Vagina (tissue), 2 donors: ENCODE results near the gene MEIKIN. TPM values are rescaled to one million over a fixed set of nuclear protein-coding genes. Genes with fewer than 3 reads are reported as not detected.

ENCODE experiments used
- DNase-seq, 2 donors: peaks; one replicate each; pipeline ENCODE4 v3.0.0-alpha.2; 2017; ENCODE audit errors: extremely low spot score in 2 of 2
- H3K27ac ChIP-seq: fragments of 200-600 bp; sonication (generic); one replicate; pipeline ENCODE4 v1.5.1; 2019
- H3K27me3 ChIP-seq: fragments of 200-600 bp; sonication (generic); one replicate; pipeline ENCODE4 v1.5.1; 2019
- H3K36me3 ChIP-seq, 2 donors: fragments of 200-600 bp; sonication (generic); one replicate each; pipeline ENCODE4 v1.5.1; 2017 to 2019
- H3K4me1 ChIP-seq: fragments of 200-600 bp; sonication (generic); one replicate; pipeline ENCODE4 v1.5.1; 2019
- H3K4me3 ChIP-seq, 2 donors: fragments of 200-600 bp; sonication (generic); 1 replicate in 1 of 2; 2 replicates in 1 of 2; pipeline ENCODE4 v1.5.1; 2016 to 2019
- H3K9me3 ChIP-seq: fragments of 200-600 bp; sonication (generic); one replicate; pipeline ENCODE4 v1.5.1; 2019
- POLR2A ChIP-seq, 2 donors: fragments of 450-650 bp; IDR thresholded peaks; one replicate each; pipeline ENCODE4 v1.6.1; 2017; ENCODE audit warnings: antibody characterized with exemption in 2 of 2, mild to moderate bottlenecking in 2 of 2, moderate library complexity in 2 of 2
- POLR2AphosphoS5 ChIP-seq, 2 donors: sonication (generic); formaldehyde crosslinking; IDR thresholded peaks; one replicate each; pipeline ENCODE4 v1.9.0; 2017; ENCODE audit warnings: antibody characterized with exemption in 2 of 2, mild to moderate bottlenecking in 2 of 2, low read depth in 1 of 2; ENCODE audit not compliant: insufficient read depth in 1 of 2
- intact Hi-C: fragments of 100-400 bp; cut with DNase I; formaldehyde crosslinking; loops from one replicate; pipeline ENCODE4 v1.15.1; 2023
- total RNA-seq: library from RNA; depleted of rRNA; stranded (reverse); fragments of >200 nt; gene quantifications from one replicate; pipeline ENCODE4 v1.2.3, GENCODE V29; 2016
- TF ChIP-seq, protein P1 (sequence below), 3 experiments: fragments of 450-650 bp in 2 of 3; fragments of 200-600 bp in 1 of 3; sonication (generic) in 1 of 3; IDR thresholded peaks; one replicate each; pipeline ENCODE4 v1.5.1; 2017 to 2019; ENCODE audit warnings: antibody characterized with exemption in 3 of 3, mild to moderate bottlenecking in 2 of 3, moderate library complexity in 2 of 3

The MEIKIN gene
- total RNA-seq, 1 donor from 2014 or later = not detected

DNA sequence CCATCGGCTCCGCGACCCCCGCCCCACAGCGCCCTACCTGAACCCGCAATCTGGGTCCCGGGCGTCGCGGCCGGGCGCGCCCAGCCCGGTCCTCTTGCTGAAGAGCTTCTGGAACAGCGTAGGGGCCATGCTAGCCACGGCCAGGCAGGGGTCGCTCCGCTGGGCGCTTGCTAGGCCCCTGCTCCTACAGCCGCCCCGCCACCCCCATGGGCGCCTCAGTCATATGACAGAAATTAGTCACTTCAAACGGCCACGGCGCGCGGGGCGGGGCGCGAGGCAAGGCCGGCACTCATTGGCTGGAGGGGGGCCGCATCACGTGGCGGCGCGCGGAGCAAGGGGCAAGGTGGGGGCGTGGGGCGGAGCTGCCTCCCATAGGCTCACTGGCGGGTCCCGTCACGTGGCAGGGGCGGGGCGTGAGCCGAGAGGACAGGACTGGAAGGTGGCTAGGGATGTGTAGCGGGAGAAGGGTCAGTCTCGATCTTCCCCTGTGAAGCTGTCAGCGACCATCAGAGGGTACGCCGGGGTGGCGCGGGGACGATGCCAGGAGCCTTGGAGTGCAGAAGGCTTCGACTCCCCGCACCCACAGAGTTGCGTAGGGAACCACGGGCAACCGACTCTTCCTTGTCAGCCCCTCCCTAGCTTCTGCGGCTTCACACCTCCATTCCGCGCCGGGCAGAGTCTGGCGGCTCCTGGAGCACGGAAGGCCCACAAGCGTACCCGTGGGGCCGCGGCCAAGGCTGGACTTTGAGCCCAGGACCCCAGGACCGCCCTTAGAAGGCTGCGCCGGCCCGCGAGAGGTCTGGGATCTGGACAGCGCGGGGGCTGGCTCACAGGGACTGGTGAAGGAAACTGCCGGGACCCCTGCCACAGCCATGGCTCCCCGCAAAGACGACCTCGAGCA, 148.4 kb downstream of the MEIKIN start, which contains the start of gene FNIP1:
Gene FNIP1 (minus strand): TSS at position 225 of the 901 bp plus-strand sequence. CDS start 96 bp downstream, at position 129.
- peak within 1 kb of the TSS; percentile 52 to 86 for H3K4me3 ChIP-seq
- H3K4me1 ChIP-seq = peaks cover 44% of the 10 kb centered on the region
- H3K27me3 ChIP-seq = no peaks in the 10 kb centered on the region
- no peaks in the 10 kb centered on the region for H3K9me3 ChIP-seq
- H3K36me3 ChIP-seq = no peaks in the 10 kb centered on the region
- DNase-seq = peak; percentile 99 to 100
- peak within 1 kb of the TSS; percentile 99 for H3K27ac ChIP-seq
- TF ChIP-seq POLR2A (IDR thresholded peaks at IDR 0.05) (peak; percentile 42 to 96), POLR2AphosphoS5 (IDR thresholded peaks at IDR 0.05; ENCODE audit: insufficient read depth in 1 of 2, low read depth in 1 of 2) (peak; percentile 89 to 100)
- TF ChIP-seq, protein P1, sequence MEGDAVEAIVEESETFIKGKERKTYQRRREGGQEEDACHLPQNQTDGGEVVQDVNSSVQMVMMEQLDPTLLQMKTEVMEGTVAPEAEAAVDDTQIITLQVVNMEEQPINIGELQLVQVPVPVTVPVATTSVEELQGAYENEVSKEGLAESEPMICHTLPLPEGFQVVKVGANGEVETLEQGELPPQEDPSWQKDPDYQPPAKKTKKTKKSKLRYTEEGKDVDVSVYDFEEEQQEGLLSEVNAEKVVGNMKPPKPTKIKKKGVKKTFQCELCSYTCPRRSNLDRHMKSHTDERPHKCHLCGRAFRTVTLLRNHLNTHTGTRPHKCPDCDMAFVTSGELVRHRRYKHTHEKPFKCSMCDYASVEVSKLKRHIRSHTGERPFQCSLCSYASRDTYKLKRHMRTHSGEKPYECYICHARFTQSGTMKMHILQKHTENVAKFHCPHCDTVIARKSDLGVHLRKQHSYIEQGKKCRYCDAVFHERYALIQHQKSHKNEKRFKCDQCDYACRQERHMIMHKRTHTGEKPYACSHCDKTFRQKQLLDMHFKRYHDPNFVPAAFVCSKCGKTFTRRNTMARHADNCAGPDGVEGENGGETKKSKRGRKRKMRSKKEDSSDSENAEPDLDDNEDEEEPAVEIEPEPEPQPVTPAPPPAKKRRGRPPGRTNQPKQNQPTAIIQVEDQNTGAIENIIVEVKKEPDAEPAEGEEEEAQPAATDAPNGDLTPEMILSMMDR (IDR thresholded peaks at IDR 0.05) = no peak
- intact Hi-C loops = loop anchor here (5.0 kb wide), 1 partner anchor 125 kb away; no protein-coding TSS in a partner anchor

DNA sequence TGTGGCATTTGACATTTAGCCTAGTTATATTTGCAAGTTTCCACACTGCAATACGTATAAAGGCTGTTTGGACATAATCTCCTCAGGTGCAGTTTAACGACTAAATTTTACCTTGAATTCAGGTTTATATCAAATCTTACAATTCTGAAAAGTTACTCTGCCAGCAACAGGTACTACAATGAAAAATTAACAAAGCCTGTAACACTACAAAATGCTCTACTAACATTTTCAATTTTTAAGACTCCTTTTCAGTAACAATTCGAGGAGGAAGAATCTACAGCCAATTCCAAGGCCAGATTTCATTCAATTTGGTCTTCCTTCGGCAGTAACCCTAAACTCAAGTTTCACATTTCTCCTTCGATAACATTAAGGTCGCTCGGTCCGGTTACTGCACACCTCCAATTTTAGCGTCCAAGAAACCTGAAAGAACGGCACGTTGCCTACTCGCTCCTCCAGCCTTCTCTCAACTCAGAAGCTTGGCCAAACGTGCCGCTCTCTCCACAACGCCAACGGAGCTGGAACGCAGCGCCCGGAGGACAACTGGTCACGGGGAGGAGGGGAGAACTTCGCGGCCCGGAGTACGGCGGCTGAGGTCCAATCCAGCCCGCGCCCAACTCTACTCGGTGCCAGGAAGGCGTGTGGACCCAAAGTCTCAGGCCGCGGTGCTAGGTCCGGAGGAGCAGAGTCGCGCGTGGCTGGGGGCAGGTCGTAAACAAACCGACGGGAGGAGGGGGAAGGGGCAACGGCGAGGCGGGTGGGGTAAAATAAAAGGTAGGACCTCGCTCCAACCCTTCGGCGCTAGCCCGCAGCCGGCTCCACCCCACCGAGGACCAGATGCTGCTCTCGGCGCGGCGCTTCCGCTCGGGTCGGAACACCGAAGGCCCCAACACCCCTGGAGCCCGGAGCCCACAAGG, 149.3 kb downstream of the MEIKIN start:
- TF ChIP-seq, protein P1 (IDR thresholded peaks at IDR 0.05) = no peak
- TF ChIP-seq POLR2A (IDR thresholded peaks at IDR 0.05) = no peak
- no peak for TF ChIP-seq POLR2AphosphoS5 (IDR thresholded peaks at IDR 0.05; ENCODE audit: insufficient read depth in 1 of 2, low read depth in 1 of 2)
- H3K27ac ChIP-seq = peak overlapping the region; percentile 99
- H3K36me3 ChIP-seq = no peaks in the 10 kb centered on the region
- H3K27me3 ChIP-seq = no peaks in the 10 kb centered on the region
- H3K4me1 ChIP-seq = peaks cover 51% of the 10 kb centered on the region
- DNase-seq = peak in 1 of 2 donors; percentile 90
- H3K4me3 ChIP-seq = peak overlapping the region; percentile 52 to 86
- intact Hi-C loops = loop anchor here (5.0 kb wide), 1 partner anchor 124 kb away; no protein-coding TSS in a partner anchor
- no peaks in the 10 kb centered on the region for H3K9me3 ChIP-seq

DNA sequence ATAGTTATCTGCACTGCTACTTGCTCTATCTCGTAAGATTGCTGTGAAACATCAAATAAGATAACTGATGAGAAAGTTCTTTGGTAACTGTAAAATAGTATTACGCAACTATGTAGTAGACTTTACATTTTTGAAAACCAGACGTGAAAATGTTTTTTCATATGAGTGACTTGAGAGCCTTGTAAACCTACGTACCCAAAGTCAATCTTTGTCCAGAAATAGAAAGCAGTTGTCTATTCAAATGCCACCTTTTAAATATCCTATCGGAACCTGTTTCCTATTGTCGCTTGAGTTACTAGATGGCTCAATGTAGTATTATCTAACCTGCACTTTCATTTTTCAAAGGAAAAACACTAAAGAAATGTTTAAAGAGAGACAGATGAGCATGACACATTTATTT, 150.2 kb downstream of the MEIKIN start:
- Histone ChIP-seq H3K9me3 (no peaks in the 10 kb centered on the region), H3K4me1 (peaks cover 57% of the 10 kb centered on the region), H3K27me3 (no peaks in the 10 kb centered on the region), H3K4me3 (peak overlapping the region; percentile 10 to 86), H3K27ac (peak overlapping the region; percentile 99), H3K36me3 (no peaks in the 10 kb centered on the region)
- DNase-seq = no peak
- intact Hi-C loops = loop anchor here (5.0 kb wide), 1 partner anchor 123 kb away; no protein-coding TSS in a partner anchor
- TF ChIP-seq, protein P1 (IDR thresholded peaks at IDR 0.05) = no peak
- TF ChIP-seq POLR2A (IDR thresholded peaks at IDR 0.05) (no peak), POLR2AphosphoS5 (IDR thresholded peaks at IDR 0.05; ENCODE audit: insufficient read depth in 1 of 2, low read depth in 1 of 2) (no peak)

DNA sequence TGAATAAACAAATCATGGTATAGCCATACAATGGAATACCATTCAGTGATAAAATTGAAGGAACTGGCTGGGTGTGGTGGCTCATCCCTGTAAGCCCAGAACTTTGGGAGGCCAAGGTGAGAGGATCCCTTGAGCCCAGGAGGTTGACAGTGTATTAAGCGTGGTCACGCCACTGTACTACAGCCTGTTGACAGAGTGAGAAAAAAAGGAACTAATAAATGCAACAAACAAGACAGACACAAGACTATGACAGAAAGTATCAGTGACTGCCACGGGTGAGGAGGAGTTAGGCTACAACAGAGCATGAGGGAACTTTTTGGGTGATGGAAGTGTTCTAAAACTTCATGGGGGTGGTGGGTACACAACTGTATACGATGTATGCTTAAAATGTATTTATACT, 150.9 kb downstream of the MEIKIN start:
- no peaks in the 10 kb centered on the region for H3K36me3 ChIP-seq
- no peaks in the 10 kb centered on the region for H3K27me3 ChIP-seq
- TF ChIP-seq, protein P1 (IDR thresholded peaks at IDR 0.05) = no peak
- TF ChIP-seq POLR2A (IDR thresholded peaks at IDR 0.05) (no peak), POLR2AphosphoS5 (IDR thresholded peaks at IDR 0.05; ENCODE audit: insufficient read depth in 1 of 2, low read depth in 1 of 2) (no peak)
- peaks cover 63% of the 10 kb centered on the region for H3K4me1 ChIP-seq
- no peak overlapping the region for H3K27ac ChIP-seq
- DNase-seq = no peak
- no peaks in the 10 kb centered on the region for H3K9me3 ChIP-seq
- intact Hi-C loops = no loop called here
- H3K4me3 ChIP-seq = peak overlapping the region in 1 of 2 donors; percentile 10
